Effector memory CD4-positive, alpha-beta T cell (primary cell): ENCODE data around the gene CTNNAL1.
"Not testable (repeated sequence)": the region's sequence is repeated elsewhere in the genome, so short reads cannot be mapped to it uniquely, and the experiment has no call there.

Experiments
- DNase-seq, 3 donors: peaks; one replicate each; pipeline ENCODE4 v3.0.0-alpha.2; 2020
- H3K27ac ChIP-seq: 2 replicates; pipeline ENCODE4 v1.7.0; 2013; ENCODE audit warnings: mild to moderate bottlenecking, low read length, moderate library complexity; ENCODE audit not compliant: insufficient read depth, poor library complexity, severe bottlenecking
- H3K27me3 ChIP-seq: replicated peaks from 2 replicates; pipeline ENCODE4 v1.7.0; 2013; ENCODE audit warnings: mild to moderate bottlenecking, low read length; ENCODE audit not compliant: insufficient read depth, control insufficient read depth, poor library complexity, severe bottlenecking
- H3K36me3 ChIP-seq: 2 replicates; pipeline ENCODE4 v1.7.0; 2013; ENCODE audit warnings: mild to moderate bottlenecking, low read length, moderate library complexity; ENCODE audit not compliant: control insufficient read depth, insufficient read depth
- H3K4me1 ChIP-seq: 2 replicates; pipeline ENCODE4 v1.7.0; 2013; ENCODE audit warnings: low read length, mild to moderate bottlenecking; ENCODE audit not compliant: control insufficient read depth, insufficient read depth, poor library complexity, severe bottlenecking
- H3K4me3 ChIP-seq: 2 replicates; pipeline ENCODE4 v1.7.0; 2013; ENCODE audit warnings: low read length, low read depth, mild to moderate bottlenecking; ENCODE audit not compliant: insufficient read depth, poor library complexity, severe bottlenecking
- H3K9me3 ChIP-seq: 2 replicates; pipeline ENCODE4 v1.7.0; 2013; ENCODE audit warnings: mild to moderate bottlenecking, low read length, moderate library complexity; ENCODE audit not compliant: control insufficient read depth

Gene CTNNAL1

GRCh38 chr9:108939975-108940374 is 73.3 kb downstream of the CTNNAL1 start:
- Histone ChIP-seq H3K27me3 (no peaks in the 10 kb centered on the region), H3K4me1 (peaks cover 2% of the 10 kb centered on the region), H3K4me3 (no peak overlapping the region), H3K27ac (no peak overlapping the region), H3K36me3 (no peaks in the 10 kb centered on the region), H3K9me3 (no peaks in the 10 kb centered on the region)
- DNase-seq, result no peak

- Histone ChIP-seq H3K27ac (no peak overlapping the region), H3K9me3 (no peaks in the 10 kb centered on the region), H3K4me1 (peaks cover 14% of the 10 kb centered on the region), H3K27me3 (no peaks in the 10 kb centered on the region), H3K36me3 (no peaks in the 10 kb centered on the region), H3K4me3 (no peak overlapping the region)
- DNase-seq, result no peak
These were observed 75.6 kb downstream of the CTNNAL1 start for GRCh38 chr9:108937561-108938305.

DNA sequence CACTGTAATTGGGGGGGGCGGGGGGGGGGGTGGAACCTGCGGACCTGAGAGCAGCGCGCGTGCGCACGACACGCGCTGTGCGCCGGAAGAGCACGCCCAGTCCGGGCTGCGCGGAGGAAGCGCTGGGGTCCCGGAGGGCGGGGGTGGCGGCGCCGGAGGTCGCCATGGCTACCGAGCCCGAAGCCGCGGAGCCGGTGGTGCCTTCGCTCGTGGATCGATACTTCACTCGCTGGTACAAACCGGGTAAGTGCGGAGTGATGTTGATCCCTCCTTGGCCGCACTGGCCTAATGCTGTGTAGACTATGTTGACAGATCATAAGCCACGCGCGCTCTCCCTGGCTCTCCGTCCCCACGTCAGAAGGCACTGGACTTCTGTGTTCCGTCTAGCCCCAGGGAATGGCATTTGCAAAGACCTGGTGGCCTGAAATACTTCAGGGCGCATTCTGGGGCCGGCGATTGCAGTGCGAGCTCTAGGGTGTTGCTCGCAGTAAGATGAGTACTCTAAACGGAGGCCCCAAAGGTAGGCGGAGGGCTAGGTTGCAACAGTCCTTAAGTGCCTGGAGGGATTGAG is 78.9 kb downstream of the CTNNAL1 start, which contains the start of gene ABITRAM:
ABITRAM (plus strand) TSS at position 78 of the 571 bp plus-strand sequence; CDS start at position 165, 87 bp downstream.
- H3K4me3 ChIP-seq, result peak within 1 kb of the TSS; percentile 82
- H3K4me1 ChIP-seq, result peaks cover 17% of the 10 kb centered on the region
- no peaks in the 10 kb centered on the region for H3K27me3 ChIP-seq
- H3K27ac ChIP-seq, result peak within 1 kb of the TSS; percentile 89
- DNase-seq, result peak in 2 of 3 donors; percentile 70 to 75
- H3K9me3 ChIP-seq, result no peaks in the 10 kb centered on the region
- H3K36me3 ChIP-seq, result peaks cover 4% of the 10 kb centered on the region

DNA sequence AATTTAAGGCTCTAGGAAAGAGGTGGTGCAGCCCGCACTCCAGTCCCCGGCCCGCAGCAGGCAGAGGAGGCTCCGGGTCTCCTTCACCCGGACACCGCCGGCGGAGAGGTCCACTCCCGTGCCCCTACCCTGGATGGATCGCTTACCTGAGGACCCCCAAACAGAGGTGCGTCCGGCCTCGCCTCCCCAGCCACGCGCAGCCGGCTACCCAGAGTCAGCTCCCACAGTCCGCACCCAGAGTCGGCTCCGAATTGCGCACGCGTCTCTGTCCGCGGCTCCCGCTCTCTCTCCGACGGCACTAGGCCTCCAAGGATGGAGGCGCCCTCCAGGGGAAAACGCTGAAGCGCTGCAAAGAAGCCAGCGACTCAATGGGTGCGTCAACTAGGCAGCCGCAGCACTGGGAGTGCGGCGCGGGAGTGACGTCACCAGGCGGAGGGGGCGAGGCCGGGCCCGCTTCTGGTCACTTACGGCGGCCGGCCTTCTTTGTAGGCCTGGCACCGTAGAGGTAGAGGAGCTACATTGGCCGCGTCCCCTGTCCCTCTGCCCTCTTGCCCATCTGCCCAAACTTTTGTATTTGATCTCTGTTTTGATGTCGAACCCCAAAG is 79.5 kb downstream of the CTNNAL1 start, which contains the start of gene ELP1:
ELP1 (minus strand) TSS at position 407 of the 605 bp plus-strand sequence. CDS start 2,978 bp downstream, outside the sequence.
- Histone ChIP-seq H3K36me3 (peaks cover 8% of the 10 kb centered on the region), H3K27ac (peak within 1 kb of the TSS; percentile 89), H3K4me3 (peak within 1 kb of the TSS; percentile 82), H3K4me1 (peaks cover 17% of the 10 kb centered on the region), H3K9me3 (no peaks in the 10 kb centered on the region), H3K27me3 (no peaks in the 10 kb centered on the region)
- peak; percentile 87 to 91 (median 90) for DNase-seq

DNA sequence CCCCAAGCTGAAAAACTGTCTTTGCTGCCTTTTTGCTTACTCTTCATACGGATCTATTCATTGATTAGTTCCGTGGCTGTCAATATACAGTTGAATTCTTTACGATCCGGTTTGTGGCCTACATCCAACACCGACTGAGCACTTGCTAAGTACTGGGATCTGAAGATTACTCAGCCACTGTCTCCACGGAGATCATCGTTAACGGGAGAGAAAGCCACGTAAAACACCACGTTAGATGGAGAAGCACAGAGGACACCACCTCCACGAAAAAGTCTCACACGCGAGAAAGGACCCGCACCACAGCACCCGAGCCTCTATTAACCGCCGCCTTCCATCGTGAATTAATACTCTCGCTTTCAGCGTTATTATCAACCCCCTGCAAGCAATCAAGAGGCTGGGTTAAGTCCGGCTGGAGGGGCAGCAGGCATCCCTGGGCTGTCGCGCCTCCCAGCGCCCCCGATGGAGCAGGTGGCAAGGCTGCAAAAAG is 80.0 kb downstream of the CTNNAL1 start:
- no peak for DNase-seq
- Histone ChIP-seq H3K4me3 (peak overlapping the region; percentile 82), H3K36me3 (peaks cover 8% of the 10 kb centered on the region), H3K9me3 (no peaks in the 10 kb centered on the region), H3K4me1 (peaks cover 17% of the 10 kb centered on the region), H3K27me3 (no peaks in the 10 kb centered on the region), H3K27ac (peak overlapping the region; percentile 89)

- no peak for DNase-seq
- H3K36me3 ChIP-seq, result peaks cover 38% of the 10 kb centered on the region
- peaks cover 10% of the 10 kb centered on the region for H3K4me1 ChIP-seq
- no peak overlapping the region for H3K4me3 ChIP-seq
- H3K27me3 ChIP-seq, result no peaks in the 10 kb centered on the region
- no peaks in the 10 kb centered on the region for H3K9me3 ChIP-seq
- H3K27ac ChIP-seq, result no peak overlapping the region
These were observed 84.9 kb downstream of the CTNNAL1 start for GRCh38 chr9:108928386-108928785.

- Histone ChIP-seq H3K4me3 (no peak overlapping the region), H3K27ac (no peak overlapping the region), H3K36me3 (peaks cover 68% of the 10 kb centered on the region), H3K27me3 (no peaks in the 10 kb centered on the region), H3K4me1 (no peaks in the 10 kb centered on the region), H3K9me3 (no peaks in the 10 kb centered on the region)
- no peak for DNase-seq
These were observed 88.8 kb downstream of the CTNNAL1 start for GRCh38 chr9:108924466-108924865.

- Histone ChIP-seq H3K4me1 (no peaks in the 10 kb centered on the region), H3K27me3 (no peaks in the 10 kb centered on the region), H3K9me3 (no peaks in the 10 kb centered on the region), H3K36me3 (peaks cover 69% of the 10 kb centered on the region), H3K4me3 (no peak overlapping the region), H3K27ac (no peak overlapping the region)
- DNase-seq, result no peak
These were observed 92.1 kb downstream of the CTNNAL1 start for GRCh38 chr9:108921200-108921599.

- H3K9me3 ChIP-seq, DNase-seq, H3K4me1 ChIP-seq, H3K27me3 ChIP-seq, H3K4me3 ChIP-seq, H3K27ac ChIP-seq: not testable (repeated sequence)
- peaks cover 69% of the 10 kb centered on the region for H3K36me3 ChIP-seq
These were observed 92.9 kb downstream of the CTNNAL1 start for GRCh38 chr9:108920401-108920800.

DNA sequence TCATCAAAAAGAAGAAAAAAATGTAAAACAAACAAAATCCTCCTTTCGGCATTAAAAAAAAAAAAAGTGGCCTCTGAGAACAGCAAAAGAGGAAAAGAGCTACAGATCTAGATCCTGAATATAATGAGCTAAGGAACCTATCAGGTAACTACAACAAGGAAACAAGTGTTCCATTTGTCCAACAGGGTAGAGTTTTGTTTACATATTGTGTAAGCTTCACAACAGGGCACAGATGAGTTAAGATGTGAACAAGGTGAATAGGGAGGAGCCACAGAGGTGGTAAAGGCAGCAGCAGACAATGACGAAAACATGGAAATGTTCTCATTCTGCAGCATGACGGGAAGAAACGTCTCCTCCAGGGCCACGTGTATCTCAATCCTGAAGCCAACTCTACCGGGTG is 93.8 kb downstream of the CTNNAL1 start:
- Histone ChIP-seq H3K4me1 (no peaks in the 10 kb centered on the region), H3K27me3 (no peaks in the 10 kb centered on the region), H3K4me3 (no peak overlapping the region), H3K27ac (no peak overlapping the region), H3K36me3 (peaks cover 67% of the 10 kb centered on the region), H3K9me3 (no peaks in the 10 kb centered on the region)
- no peak for DNase-seq
